ENCODE results near the gene NKRF. TPM values are rescaled to one million over a fixed set of nuclear protein-coding genes. Genes with fewer than 3 reads are reported as not detected.

Gene NKRF
- total RNA-seq, 4 donors from 2014 or later = 3.3 to 6.7 (median 5.3) TPM

GRCh38 chrX:119589810-119590209 lies 16.4 kb downstream of the NKRF start:
- intact Hi-C loops (cut with DNase I) = no loop called here
- Histone ChIP-seq H3K4me1 (no peaks in the 10 kb centered on the region), H3K9me3 (no peaks in the 10 kb centered on the region), H3K27me3 (no peaks in the 10 kb centered on the region), H3K27ac (replicated peaks in 1 of 4) (no peak overlapping the region), H3K4me3 (no peak overlapping the region), H3K36me3 (peaks cover 0 to 23% (median 13%) of the 10 kb centered on the region in 4 donors)
- TF ChIP-seq EP300 (IDR thresholded peaks at IDR 0.05) (no peak), POLR2A (IDR thresholded peaks at IDR 0.05; ENCODE audit: low read depth) (no peak), POLR2AphosphoS5 (IDR thresholded peaks at IDR 0.05) (no peak), CTCF (IDR thresholded peaks at IDR 0.05) (no peak)
- WGBS = 94% methylated on average over 5 of the region's 5 CpGs
- DNase-seq (ENCODE audit: extremely low spot score) = no peak

GRCh38 chrX:119583431-119584059 lies 22.7 kb downstream of the NKRF start:
- Histone ChIP-seq H3K27ac (replicated peaks in 1 of 4) (peak overlapping the region in 1 of 4 donors; percentile 20), H3K4me3 (no peak overlapping the region), H3K36me3 (peaks cover 0 to 3% (median 0%) of the 10 kb centered on the region in 4 donors), H3K27me3 (no peaks in the 10 kb centered on the region), H3K9me3 (no peaks in the 10 kb centered on the region), H3K4me1 (peaks cover 4 to 12% (median 9%) of the 10 kb centered on the region in 4 donors)
- 37% methylated on average over 2 of the region's 2 CpGs for whole genome bisulfite sequencing
- TF ChIP-seq POLR2AphosphoS5 (IDR thresholded peaks at IDR 0.05) (no peak), CTCF (IDR thresholded peaks at IDR 0.05) (no peak), EP300 (IDR thresholded peaks at IDR 0.05) (no peak), POLR2A (IDR thresholded peaks at IDR 0.05; ENCODE audit: low read depth) (no peak)
- intact Hi-C loops (cut with DNase I) = no loop called here
- no peak for DNase-seq (ENCODE audit: extremely low spot score)

GRCh38 chrX:119579414-119579813 lies 26.8 kb downstream of the NKRF start:
- Histone ChIP-seq H3K9me3 (no peaks in the 10 kb centered on the region), H3K36me3 (peaks cover 0 to 4% (median 0%) of the 10 kb centered on the region in 4 donors), H3K27me3 (no peaks in the 10 kb centered on the region), H3K27ac (replicated peaks in 1 of 4) (no peak overlapping the region), H3K4me1 (peaks cover 12 to 30% (median 25%) of the 10 kb centered on the region in 4 donors), H3K4me3 (no peak overlapping the region)
- DNase-seq (ENCODE audit: extremely low spot score) = no peak
- TF ChIP-seq POLR2AphosphoS5 (IDR thresholded peaks at IDR 0.05) (no peak), EP300 (IDR thresholded peaks at IDR 0.05) (no peak), CTCF (IDR thresholded peaks at IDR 0.05) (no peak), POLR2A (IDR thresholded peaks at IDR 0.05; ENCODE audit: low read depth) (no peak)
- intact Hi-C loops (cut with DNase I) = no loop called here

GRCh38 chrX:119574394-119575266 lies 31.6 kb downstream of the NKRF start, which contains the start of gene UBE2A:
Gene UBE2A, plus strand, starts transcription at chrX:119574563. Its CDS starts 149 bp downstream, at chrX:119574712.
- intact Hi-C loops (cut with DNase I) = no loop called here

More at GRCh38 chrX:119574394-119575266, 31.6 kb downstream of the NKRF start, which contains the start of gene UBE2A:
- WGBS = 40% methylated on average over 32 of the region's 86 CpGs
- H3K27me3 ChIP-seq = no peaks in the 10 kb centered on the region
- TF ChIP-seq CTCF (IDR thresholded peaks at IDR 0.05) = peak; percentile 19 to 46 (median 39)
- TF ChIP-seq EP300 (IDR thresholded peaks at IDR 0.05) = no peak
- TF ChIP-seq POLR2A (IDR thresholded peaks at IDR 0.05; ENCODE audit: low read depth) = peak; percentile 43
- TF ChIP-seq POLR2AphosphoS5 (IDR thresholded peaks at IDR 0.05) = peak; percentile 85 to 93
- no peaks in the 10 kb centered on the region for H3K9me3 ChIP-seq
- H3K4me3 ChIP-seq = peak within 1 kb of the TSS; percentile 68 to 85 (median 74)
- peaks cover 11 to 28% (median 24%) of the 10 kb centered on the region in 4 donors for H3K4me1 ChIP-seq
- H3K36me3 ChIP-seq = peaks cover 0 to 4% (median 0%) of the 10 kb centered on the region in 4 donors
- DNase-seq (ENCODE audit: extremely low spot score) = peak; percentile 95
- peak within 1 kb of the TSS; percentile 90 to 95 (median 94) for H3K27ac ChIP-seq (replicated peaks in 1 of 4)
